Naive thymus-derived CD8-positive, alpha-beta T cell (primary cell): ENCODE data around the gene HIPK1. TPM values are rescaled to one million over a fixed set of nuclear protein-coding genes. Genes with fewer than 3 reads are reported as not detected.

Source experiments
- ATAC-seq, 2 donors: fragments of 150-1000 bp; cut with Tn5 transposase in 1 of 2; sonication (Bioruptor Pico), chemical (Tn5 transposase) in 1 of 2; 1 replicate in 1 of 2; 2 replicates in 1 of 2; pipeline ENCODE4 v1.10.0; 2021; ENCODE audit warnings: mild to moderate bottlenecking in 2 of 2, moderate library complexity in 2 of 2
- POLR2A ChIA-PET: fragments of 350-600 bp; sonication (Branson Sonifier 250); formaldehyde crosslinking; loops from one replicate; lab custom pipeline; 2021; ENCODE audit warnings: antibody characterized with exemption; lab: Charles Lee
- DNase-seq, 10 donors: peaks; one replicate each; pipeline versions ENCODE4 v3.0.0 to v3.0.0-alpha.2; 2020 to 2022
- H3K27ac Mint-ChIP-seq, 10 donors: one replicate each; pipeline ENCODE4 v1.8.0; 2020 to 2022; ENCODE audit warnings: mild to moderate bottlenecking in 10 of 10, mixed read lengths in 10 of 10, moderate library complexity in 4 of 10, inconsistent platforms in 1 of 10
- H3K27me3 Mint-ChIP-seq, 5 donors: one replicate each; pipeline ENCODE4 v1.8.0; 2021 to 2022; ENCODE audit warnings: mixed read lengths in 5 of 5
- H3K36me3 Mint-ChIP-seq, 3 donors: one replicate each; pipeline ENCODE4 v1.8.0; 2020 to 2022; ENCODE audit warnings: mixed read lengths in 3 of 3, mild to moderate bottlenecking in 2 of 3, inconsistent platforms in 1 of 3
- H3K4me1 Mint-ChIP-seq, 4 donors: one replicate each; pipeline ENCODE4 v1.8.0; 2021 to 2022; ENCODE audit warnings: mixed read lengths in 4 of 4
- H3K4me3 Mint-ChIP-seq, 10 donors: one replicate each; pipeline ENCODE4 v1.8.0; 2020 to 2022; ENCODE audit warnings: mild to moderate bottlenecking in 10 of 10, mixed read lengths in 10 of 10, moderate library complexity in 6 of 10, inconsistent platforms in 1 of 10
- H3K9me3 Mint-ChIP-seq, 9 donors: one replicate each; pipeline ENCODE4 v1.8.0; 2020 to 2022; ENCODE audit warnings: mixed read lengths in 9 of 9, mild to moderate bottlenecking in 3 of 9, inconsistent platforms in 1 of 9, moderate library complexity in 1 of 9
- polyA plus RNA-seq, 3 donors: library from polyadenylated mRNA; unstranded; fragments of 300-500 nt; fragmentation: Illumina TruSeq; gene quantifications; one replicate each; pipeline ENCODE4 v1.2.3, GENCODE V29; 2021
- total RNA-seq, 8 experiments: library from RNA in 2 of 8; stranded (reverse) in 2 of 8; gene quantifications; one replicate each; pipeline ENCODE4 v1.2.3 and lab custom pipeline; 2021 to 2026

Gene HIPK1
- total and polyA plus RNA-seq, 5 experiments from 2014 or later: 14.5 to 138 (median 19.3) TPM

DNA sequence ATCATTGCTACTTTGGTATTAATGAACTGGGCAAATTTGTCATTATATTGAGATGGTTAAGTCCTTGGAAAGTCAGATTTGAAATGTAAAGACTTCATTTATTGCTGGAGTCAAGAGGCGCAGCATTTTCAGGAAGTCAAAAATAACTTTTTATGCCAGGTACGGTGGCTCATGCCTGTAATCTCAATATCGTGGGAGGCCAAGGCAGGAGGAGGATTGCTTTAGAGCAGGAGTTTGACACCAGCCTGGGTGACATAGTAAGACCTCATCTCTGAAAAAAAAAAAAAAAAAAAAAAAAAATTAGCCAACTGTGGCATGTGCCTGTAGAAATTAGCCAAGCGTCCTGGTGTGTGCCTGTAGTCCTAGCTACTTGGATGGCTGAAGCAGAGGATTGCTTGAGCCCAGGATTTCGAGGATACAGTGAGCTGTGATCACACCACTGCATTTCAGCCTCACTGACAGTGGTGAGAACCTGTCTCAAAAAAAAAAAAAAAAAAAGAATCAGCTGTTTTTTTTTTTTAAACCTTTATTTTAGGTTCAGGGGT is 5.5 kb downstream of the HIPK1 start:
- Mint-ChIP-seq H3K36me3 (peaks cover 4 to 10% (median 9%) of the 10 kb centered on the region in 3 donors), H3K4me1 (peaks cover 50 to 95% (median 80%) of the 10 kb centered on the region in 4 donors), H3K4me3 (peak overlapping the region; percentile 17 to 98 (median 96)), H3K27me3 (no peaks in the 10 kb centered on the region), H3K9me3 (no peaks in the 10 kb centered on the region), H3K27ac (peak overlapping the region; percentile 97 to 100 (median 99))
- ATAC-seq: no peak
- DNase-seq: no peak
- POLR2A ChIA-PET: interaction anchor here (0.6 to 10.2 kb wide), 4 partner anchors 12 to 545 kb away, joined by 3 to 179 read pairs (median 9); partner anchors contain the start of genes AP4B1 and DCLRE1B

DNA sequence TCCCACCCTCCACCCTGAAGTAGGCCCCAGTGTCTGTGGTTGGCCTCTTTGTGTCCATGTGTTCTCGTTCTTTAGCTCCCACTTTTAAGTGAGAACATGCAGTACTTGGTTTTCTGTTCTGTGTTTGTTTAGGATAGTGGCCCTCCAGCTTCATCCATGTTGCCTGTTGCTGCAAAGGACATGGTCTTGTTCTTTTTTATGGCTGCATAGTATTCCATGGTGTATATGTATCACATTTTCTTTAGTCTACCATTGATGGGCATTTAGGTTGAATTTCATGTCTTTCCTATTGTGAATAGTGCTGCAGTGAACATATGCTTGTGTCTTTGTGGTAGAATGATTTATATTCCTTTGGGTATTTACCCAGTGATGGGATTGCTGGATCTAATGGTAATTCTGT is 6.1 kb downstream of the HIPK1 start:
- H3K27me3 Mint-ChIP-seq: no peaks in the 10 kb centered on the region
- H3K36me3 Mint-ChIP-seq: peaks cover 2 to 10% (median 9%) of the 10 kb centered on the region in 3 donors
- POLR2A ChIA-PET: interaction anchor here (0.6 to 10.2 kb wide), 4 partner anchors 11 to 545 kb away, joined by 3 to 179 read pairs (median 12); partner anchors contain the start of genes AP4B1 and DCLRE1B
- peaks cover 51 to 100% (median 85%) of the 10 kb centered on the region in 4 donors for H3K4me1 Mint-ChIP-seq
- peak overlapping the region in 9 of 10 donors; percentile 47 to 99 (median 74) for H3K27ac Mint-ChIP-seq
- peak overlapping the region in 7 of 10 donors; percentile 5 to 96 (median 34) for H3K4me3 Mint-ChIP-seq
- DNase-seq (no peak), ATAC-seq (no peak)
- H3K9me3 Mint-ChIP-seq: no peaks in the 10 kb centered on the region

DNA sequence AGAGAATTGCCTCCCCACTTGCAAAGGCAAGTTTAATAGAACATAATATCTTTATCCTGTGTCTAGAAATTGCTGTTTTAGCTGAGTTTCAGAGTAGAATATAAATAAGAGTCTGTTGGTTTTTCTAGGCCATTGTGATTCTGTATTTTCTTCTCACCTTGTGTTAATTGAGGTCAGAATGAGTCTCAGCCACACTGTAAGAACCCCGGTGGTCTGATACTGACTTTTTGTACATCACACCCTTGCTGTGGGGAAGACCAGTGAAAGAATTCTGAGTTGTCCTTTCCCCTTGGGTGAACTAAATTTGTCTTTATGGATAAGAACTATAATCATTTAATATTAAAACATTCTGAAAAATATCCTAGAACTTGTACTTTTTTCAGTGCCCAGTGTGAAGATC is 6.8 kb downstream of the HIPK1 start:
- H3K27ac Mint-ChIP-seq: peak overlapping the region in 7 of 10 donors; percentile 36 to 99 (median 73)
- H3K27me3 Mint-ChIP-seq: no peaks in the 10 kb centered on the region
- H3K4me1 Mint-ChIP-seq: peaks cover 52 to 100% (median 85%) of the 10 kb centered on the region in 4 donors
- H3K4me3 Mint-ChIP-seq: peak overlapping the region in 8 of 10 donors; percentile 20 to 56 (median 39)
- H3K9me3 Mint-ChIP-seq: no peaks in the 10 kb centered on the region
- DNase-seq (no peak), ATAC-seq (no peak)
- POLR2A ChIA-PET: interaction anchor here (0.9 to 10.2 kb wide), 2 partner anchors 11 to 176 kb away, joined by 13 to 179 read pairs; no protein-coding TSS in a partner anchor
- peaks cover 0 to 18% (median 11%) of the 10 kb centered on the region in 3 donors for H3K36me3 Mint-ChIP-seq

DNA sequence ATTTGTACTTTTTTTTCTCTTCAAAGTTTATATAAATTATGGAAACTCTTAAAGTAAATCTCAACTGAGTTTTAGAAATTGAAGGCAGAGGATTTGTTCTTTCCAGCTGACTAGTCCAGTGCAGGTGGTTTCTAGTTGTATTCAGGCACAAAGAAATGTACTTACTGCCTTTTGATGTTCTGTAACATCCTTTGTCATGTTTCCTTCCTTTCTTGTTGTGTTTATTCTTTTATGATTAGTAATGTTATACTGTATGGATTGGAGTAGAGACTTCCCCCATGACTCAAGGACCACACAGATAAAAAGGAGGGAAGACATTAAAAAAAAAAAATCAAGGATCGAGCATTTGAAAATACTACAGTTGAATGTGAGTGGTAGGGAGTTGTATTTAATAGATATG is 8.0 kb downstream of the HIPK1 start:
- no peaks in the 10 kb centered on the region for H3K27me3 Mint-ChIP-seq
- H3K27ac Mint-ChIP-seq: peak overlapping the region; percentile 91 to 98 (median 95)
- ATAC-seq (peak in 1 of 2 donors; percentile 30), DNase-seq (no peak)
- H3K9me3 Mint-ChIP-seq: no peaks in the 10 kb centered on the region
- H3K36me3 Mint-ChIP-seq: peaks cover 0 to 27% (median 13%) of the 10 kb centered on the region in 3 donors
- H3K4me1 Mint-ChIP-seq: peaks cover 50 to 97% (median 82%) of the 10 kb centered on the region in 4 donors
- H3K4me3 Mint-ChIP-seq: peak overlapping the region; percentile 60 to 88 (median 80)
- POLR2A ChIA-PET: interaction anchor here (10.2 kb wide), 1 partner anchor 9 kb away, joined by 179 read pairs; no protein-coding TSS in a partner anchor

DNA sequence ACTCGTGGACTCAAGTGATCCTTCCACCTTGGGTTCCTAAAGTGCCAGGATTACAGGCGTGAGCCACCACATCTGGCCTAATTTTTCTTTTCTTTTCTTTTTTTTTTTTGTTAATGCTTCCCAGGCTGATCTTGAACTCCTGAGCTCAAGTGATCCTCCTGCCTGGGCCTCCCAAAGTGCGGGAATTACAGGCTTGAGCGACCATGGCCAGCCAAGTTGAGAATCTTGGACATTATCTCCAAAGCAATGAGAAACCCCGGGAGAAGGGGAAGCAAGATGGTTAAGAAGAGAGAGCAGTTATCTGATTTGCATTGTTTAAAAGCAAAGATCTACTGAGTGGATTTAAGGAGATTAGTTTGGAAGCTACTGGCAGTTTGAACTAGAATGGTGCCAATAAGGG is 9.1 kb downstream of the HIPK1 start:
- no peaks in the 10 kb centered on the region for H3K27me3 Mint-ChIP-seq
- H3K36me3 Mint-ChIP-seq: peaks cover 2 to 33% (median 16%) of the 10 kb centered on the region in 3 donors
- peak overlapping the region; percentile 91 to 98 (median 95) for H3K27ac Mint-ChIP-seq
- H3K4me3 Mint-ChIP-seq: peak overlapping the region in 9 of 10 donors; percentile 37 to 88 (median 74)
- DNase-seq: no peak
- H3K4me1 Mint-ChIP-seq: peaks cover 45 to 93% (median 79%) of the 10 kb centered on the region in 4 donors
- H3K9me3 Mint-ChIP-seq: no peaks in the 10 kb centered on the region
- ATAC-seq: no peak
- POLR2A ChIA-PET: interaction anchor here (0.7 to 4.5 kb wide), 6 partner anchors 8 to 153 kb away, joined by 3 to 62 read pairs (median 6); partner anchors contain the start of genes AP4B1, DCLRE1B and HIPK1

DNA sequence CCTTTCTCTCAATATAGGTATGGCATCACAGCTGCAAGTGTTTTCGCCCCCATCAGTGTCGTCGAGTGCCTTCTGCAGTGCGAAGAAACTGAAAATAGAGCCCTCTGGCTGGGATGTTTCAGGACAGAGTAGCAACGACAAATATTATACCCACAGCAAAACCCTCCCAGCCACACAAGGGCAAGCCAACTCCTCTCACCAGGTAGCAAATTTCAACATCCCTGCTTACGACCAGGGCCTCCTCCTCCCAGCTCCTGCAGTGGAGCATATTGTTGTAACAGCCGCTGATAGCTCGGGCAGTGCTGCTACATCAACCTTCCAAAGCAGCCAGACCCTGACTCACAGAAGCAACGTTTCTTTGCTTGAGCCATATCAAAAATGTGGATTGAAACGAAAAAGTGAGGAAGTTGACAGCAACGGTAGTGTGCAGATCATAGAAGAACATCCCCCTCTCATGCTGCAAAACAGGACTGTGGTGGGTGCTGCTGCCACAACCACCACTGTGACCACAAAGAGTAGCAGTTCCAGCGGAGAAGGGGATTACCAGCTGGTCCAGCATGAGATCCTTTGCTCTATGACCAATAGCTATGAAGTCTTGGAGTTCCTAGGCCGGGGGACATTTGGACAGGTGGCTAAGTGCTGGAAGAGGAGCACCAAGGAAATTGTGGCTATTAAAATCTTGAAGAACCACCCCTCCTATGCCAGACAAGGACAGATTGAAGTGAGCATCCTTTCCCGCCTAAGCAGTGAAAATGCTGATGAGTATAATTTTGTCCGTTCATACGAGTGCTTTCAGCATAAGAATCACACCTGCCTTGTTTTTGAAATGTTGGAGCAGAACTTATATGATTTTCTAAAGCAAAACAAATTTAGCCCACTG is 11.5 kb downstream of the HIPK1 start:
- peaks cover 0 to 3% (median 0%) of the 10 kb centered on the region in 9 donors for H3K9me3 Mint-ChIP-seq
- peak overlapping the region; percentile 91 to 98 (median 96) for H3K27ac Mint-ChIP-seq
- H3K4me1 Mint-ChIP-seq: peaks cover 43 to 86% (median 77%) of the 10 kb centered on the region in 4 donors
- DNase-seq (peak in 9 of 10 donors; percentile 13 to 68 (median 62)), ATAC-seq (peak; percentile 70 to 74)
- POLR2A ChIA-PET: interaction anchor here (0.7 to 4.5 kb wide), 7 partner anchors 8 to 775 kb away, joined by 3 to 62 read pairs (median 5); partner anchors contain the start of genes AP4B1, DCLRE1B and HIPK1
- no peaks in the 10 kb centered on the region for H3K27me3 Mint-ChIP-seq
- peaks cover 4 to 54% (median 23%) of the 10 kb centered on the region in 3 donors for H3K36me3 Mint-ChIP-seq
- H3K4me3 Mint-ChIP-seq: peak overlapping the region; percentile 74 to 92 (median 84)

DNA sequence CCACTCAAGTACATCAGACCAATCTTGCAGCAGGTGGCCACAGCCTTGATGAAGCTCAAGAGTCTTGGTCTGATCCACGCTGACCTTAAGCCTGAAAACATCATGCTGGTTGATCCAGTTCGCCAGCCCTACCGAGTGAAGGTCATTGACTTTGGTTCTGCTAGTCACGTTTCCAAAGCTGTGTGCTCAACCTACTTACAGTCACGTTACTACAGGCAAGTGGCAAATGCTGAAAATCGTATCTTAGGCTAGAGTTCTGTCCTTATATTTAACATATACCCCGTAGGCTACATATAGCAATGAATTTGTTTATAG is 12.1 kb downstream of the HIPK1 start:
- POLR2A ChIA-PET: interaction anchor here (1.0 to 4.5 kb wide), 3 partner anchors 8 to 36 kb away, joined by 4 to 62 read pairs (median 16); partner anchors contain the start of genes AP4B1, DCLRE1B and HIPK1
- Mint-ChIP-seq H3K9me3 (peaks cover 0 to 3% (median 0%) of the 10 kb centered on the region in 9 donors), H3K4me3 (peak overlapping the region; percentile 74 to 92 (median 84)), H3K4me1 (peaks cover 46 to 86% (median 81%) of the 10 kb centered on the region in 4 donors), H3K27ac (peak overlapping the region; percentile 91 to 98 (median 96)), H3K27me3 (no peaks in the 10 kb centered on the region), H3K36me3 (peaks cover 4 to 57% (median 23%) of the 10 kb centered on the region in 3 donors)
- ATAC-seq: peak in 1 of 2 donors; percentile 2
- DNase-seq: no peak

DNA sequence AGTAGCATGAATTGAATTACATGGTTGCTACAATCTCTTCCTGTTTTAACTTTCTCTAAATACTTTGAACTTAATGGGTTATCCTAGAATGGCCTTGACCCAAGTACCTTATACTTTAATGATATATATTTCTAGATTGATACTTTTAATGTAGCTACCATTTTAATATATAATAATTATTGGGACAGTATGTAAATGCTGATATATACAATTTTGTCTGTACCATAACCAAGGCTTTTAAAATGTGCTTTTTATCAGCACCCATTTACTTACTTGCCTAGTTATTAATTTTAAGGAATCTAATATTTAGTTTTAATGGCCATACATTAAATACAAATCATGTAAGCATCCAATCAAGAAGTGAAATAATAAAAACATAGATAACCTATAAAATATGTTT is 13.4 kb downstream of the HIPK1 start:
- ATAC-seq: no peak
- H3K9me3 Mint-ChIP-seq: peaks cover 0 to 3% (median 0%) of the 10 kb centered on the region in 9 donors
- H3K4me3 Mint-ChIP-seq: peak overlapping the region in 7 of 10 donors; percentile 19 to 69 (median 47)
- DNase-seq: no peak
- POLR2A ChIA-PET: interaction anchor here (9.3 kb wide), 1 partner anchor 10 kb away, joined by 179 read pairs; the partner anchor contains the start of gene HIPK1
- H3K4me1 Mint-ChIP-seq: peaks cover 44 to 86% (median 82%) of the 10 kb centered on the region in 4 donors
- no peaks in the 10 kb centered on the region for H3K27me3 Mint-ChIP-seq
- H3K36me3 Mint-ChIP-seq: peaks cover 4 to 54% (median 23%) of the 10 kb centered on the region in 3 donors
- H3K27ac Mint-ChIP-seq: peak overlapping the region in 9 of 10 donors; percentile 49 to 91 (median 74)

DNA sequence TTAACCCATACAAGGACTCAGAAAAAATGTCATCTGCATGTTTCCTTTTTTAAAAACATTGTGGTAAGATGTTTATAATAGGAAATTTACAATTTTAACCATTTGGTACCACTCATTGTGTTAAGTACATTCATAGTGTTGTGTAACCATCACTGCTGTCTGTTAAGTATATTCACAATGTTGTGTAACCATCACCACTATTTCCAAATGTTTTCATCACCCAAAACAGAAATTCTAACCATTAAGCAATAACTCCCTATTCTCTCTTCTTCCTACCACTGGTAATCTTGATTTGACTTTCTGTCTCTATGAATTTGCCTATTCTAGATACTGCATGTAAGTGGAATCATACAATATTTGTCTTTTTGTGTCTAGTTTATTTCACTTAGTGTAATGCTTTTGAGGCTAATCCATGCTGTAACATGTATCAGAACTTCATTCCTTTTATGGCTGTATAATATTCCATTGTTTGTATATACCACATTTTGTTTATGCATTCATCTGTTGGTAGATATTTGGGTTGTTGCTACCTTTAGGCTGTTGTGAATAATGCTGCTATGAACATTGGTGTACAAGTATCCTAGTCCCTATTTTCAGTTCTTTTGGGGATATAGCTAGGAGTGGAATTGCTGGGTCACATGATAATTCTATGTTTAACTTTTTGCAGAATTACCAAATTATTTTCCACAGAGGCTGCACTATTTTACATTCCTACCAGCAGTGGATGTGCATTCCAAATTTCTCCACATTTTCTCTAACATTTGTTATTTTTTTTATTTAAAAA is 14.1 kb downstream of the HIPK1 start:
- H3K27ac Mint-ChIP-seq: peak overlapping the region in 8 of 10 donors; percentile 34 to 87 (median 54)
- no peaks in the 10 kb centered on the region for H3K27me3 Mint-ChIP-seq
- no peak for DNase-seq
- H3K9me3 Mint-ChIP-seq: peaks cover 0 to 3% (median 0%) of the 10 kb centered on the region in 9 donors
- POLR2A ChIA-PET: interaction anchor here (9.3 kb wide), 1 partner anchor 11 kb away, joined by 179 read pairs; the partner anchor contains the start of gene HIPK1
- peaks cover 4 to 52% (median 23%) of the 10 kb centered on the region in 3 donors for H3K36me3 Mint-ChIP-seq
- H3K4me3 Mint-ChIP-seq: peak overlapping the region in 5 of 10 donors; percentile 1 to 48 (median 14)
- H3K4me1 Mint-ChIP-seq: peaks cover 40 to 86% (median 81%) of the 10 kb centered on the region in 4 donors
- no peak for ATAC-seq

DNA sequence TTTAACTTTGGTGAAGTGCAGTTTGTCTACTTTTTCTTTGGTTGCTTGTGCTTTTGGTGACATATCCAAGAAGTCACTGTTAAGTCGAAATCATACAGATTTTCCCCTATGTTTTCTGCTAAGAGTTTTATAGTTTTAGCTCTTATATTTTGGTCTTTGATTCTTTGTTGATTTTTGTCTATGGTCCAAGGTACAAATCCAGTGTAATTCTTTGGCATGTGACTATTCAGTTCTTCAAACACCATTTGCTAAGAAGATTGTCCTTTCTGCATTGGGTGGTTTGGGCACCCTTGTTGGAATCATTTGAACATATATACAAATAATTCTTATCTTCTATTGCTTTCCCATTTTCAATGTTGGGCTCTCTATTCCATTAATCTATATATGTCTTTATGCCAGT is 16.2 kb downstream of the HIPK1 start:
- POLR2A ChIA-PET: interaction anchor here (3.9 to 9.3 kb wide), 2 partner anchors 13 to 40 kb away, joined by 19 to 179 read pairs; partner anchors contain the start of genes AP4B1, DCLRE1B and HIPK1
- H3K36me3 Mint-ChIP-seq: peaks cover 4 to 50% (median 20%) of the 10 kb centered on the region in 3 donors
- H3K4me1 Mint-ChIP-seq: peaks cover 34 to 86% (median 81%) of the 10 kb centered on the region in 4 donors
- no peaks in the 10 kb centered on the region for H3K27me3 Mint-ChIP-seq
- H3K4me3 Mint-ChIP-seq: peak overlapping the region in 9 of 10 donors; percentile 5 to 83 (median 80)
- H3K27ac Mint-ChIP-seq: peak overlapping the region; percentile 74 to 99 (median 95)
- DNase-seq (no peak), ATAC-seq (no peak)
- H3K9me3 Mint-ChIP-seq: peaks cover 0 to 3% (median 0%) of the 10 kb centered on the region in 9 donors

DNA sequence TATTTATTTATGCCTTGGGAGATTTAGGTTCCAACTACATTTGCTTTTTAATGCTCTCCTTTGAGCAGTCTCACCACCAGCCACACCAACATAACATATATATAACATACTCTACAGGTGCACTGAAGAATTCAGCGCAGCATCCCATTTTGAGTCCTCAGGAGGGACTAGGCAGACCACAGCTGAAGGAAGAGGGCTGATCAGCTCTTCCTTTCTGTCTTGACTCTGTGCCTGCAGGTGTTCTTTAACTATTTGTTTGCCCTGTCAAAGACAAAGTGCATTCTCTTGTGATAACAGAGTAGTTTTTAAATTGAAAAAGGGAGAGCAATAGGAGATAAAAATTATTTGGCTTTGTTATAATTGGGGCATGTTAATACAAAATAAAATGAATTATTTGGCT is 17.0 kb downstream of the HIPK1 start:
- DNase-seq: no peak
- peak; percentile 29 to 42 for ATAC-seq
- Mint-ChIP-seq H3K27ac (peak overlapping the region; percentile 78 to 99 (median 95)), H3K4me3 (peak overlapping the region; percentile 67 to 90 (median 82)), H3K36me3 (peaks cover 4 to 46% (median 17%) of the 10 kb centered on the region in 3 donors), H3K27me3 (no peaks in the 10 kb centered on the region), H3K9me3 (peaks cover 0 to 3% (median 0%) of the 10 kb centered on the region in 9 donors), H3K4me1 (peaks cover 26 to 86% (median 78%) of the 10 kb centered on the region in 4 donors)
- POLR2A ChIA-PET: interaction anchor here (1.2 to 9.3 kb wide), 3 partner anchors 8 to 41 kb away, joined by 5 to 179 read pairs (median 19); partner anchors contain the start of genes AP4B1, DCLRE1B and HIPK1
